Measurements from ENCODE around the gene UBE2E2. TPM values are rescaled to one million over a fixed set of nuclear protein-coding genes. Genes with fewer than 3 reads are reported as not detected.

The UBE2E2 gene
- total RNA-seq, 1 experiment from 2014 or later = 14.7 TPM

- Histone ChIP-seq H3K36me3 (ENCODE audit: insufficient read depth, low read length) (no peaks in the 10 kb centered on the region), H3K9ac (ENCODE audit: low read length) (no peak overlapping the region), H3K4me3 (ENCODE audit: low read length) (no peak overlapping the region), H3K4me2 (ENCODE audit: low read depth, low read length, poor library complexity, severe bottlenecking) (no peak overlapping the region), H3K4me1 (ENCODE audit: low read length) (no peaks in the 10 kb centered on the region), H3K27ac (ENCODE audit: low read length) (no peak overlapping the region), H3K27me3 (ENCODE audit: low read length) (no peaks in the 10 kb centered on the region), H3K9me2 (replicated peaks; ENCODE audit: insufficient read depth, low read length) (no peaks in the 10 kb centered on the region), H2AFZ (ENCODE audit: low read length) (no peak overlapping the region), H3K79me2 (ENCODE audit: low read length) (no peaks in the 10 kb centered on the region), H4K20me1 (ENCODE audit: insufficient read depth, low read depth, low read length) (no peaks in the 10 kb centered on the region), H3K9me3 (ENCODE audit: low read length) (no peaks in the 10 kb centered on the region)
- DNase-seq = no peak
Observed at GRCh38 chr3:23455084-23455483, 252.0 kb downstream of the UBE2E2 start.

GRCh38 chr3:23455775-23456174 lies 252.6 kb downstream of the UBE2E2 start:
- Histone ChIP-seq H3K4me3 (ENCODE audit: low read length) (no peak overlapping the region), H3K4me2 (ENCODE audit: low read depth, low read length, poor library complexity, severe bottlenecking) (no peak overlapping the region), H3K27me3 (ENCODE audit: low read length) (no peaks in the 10 kb centered on the region), H3K9ac (ENCODE audit: low read length) (no peak overlapping the region), H3K9me2 (replicated peaks; ENCODE audit: insufficient read depth, low read length) (no peaks in the 10 kb centered on the region), H3K27ac (ENCODE audit: low read length) (no peak overlapping the region), H3K36me3 (ENCODE audit: insufficient read depth, low read length) (no peaks in the 10 kb centered on the region), H3K9me3 (ENCODE audit: low read length) (no peaks in the 10 kb centered on the region), H2AFZ (ENCODE audit: low read length) (no peak overlapping the region), H3K4me1 (ENCODE audit: low read length) (no peaks in the 10 kb centered on the region), H3K79me2 (ENCODE audit: low read length) (no peaks in the 10 kb centered on the region), H4K20me1 (ENCODE audit: insufficient read depth, low read depth, low read length) (no peaks in the 10 kb centered on the region)
- DNase-seq = no peak

GRCh38 chr3:23457697-23458096 lies 254.6 kb downstream of the UBE2E2 start:
- Histone ChIP-seq H3K27me3 (ENCODE audit: low read length) (no peaks in the 10 kb centered on the region), H3K4me1 (ENCODE audit: low read length) (no peaks in the 10 kb centered on the region), H2AFZ (ENCODE audit: low read length) (no peak overlapping the region), H3K4me3 (ENCODE audit: low read length) (no peak overlapping the region), H3K36me3 (ENCODE audit: insufficient read depth, low read length) (no peaks in the 10 kb centered on the region), H3K79me2 (ENCODE audit: low read length) (no peaks in the 10 kb centered on the region), H3K27ac (ENCODE audit: low read length) (no peak overlapping the region), H4K20me1 (ENCODE audit: insufficient read depth, low read depth, low read length) (no peaks in the 10 kb centered on the region), H3K9ac (ENCODE audit: low read length) (no peak overlapping the region), H3K9me2 (replicated peaks; ENCODE audit: insufficient read depth, low read length) (no peaks in the 10 kb centered on the region), H3K4me2 (ENCODE audit: low read depth, low read length, poor library complexity, severe bottlenecking) (no peak overlapping the region), H3K9me3 (ENCODE audit: low read length) (no peaks in the 10 kb centered on the region)
- DNase-seq = no peak

- no peak overlapping the region for H3K27ac ChIP-seq (ENCODE audit: low read length)
- H4K20me1 ChIP-seq (ENCODE audit: insufficient read depth, low read depth, low read length) = no peaks in the 10 kb centered on the region
- no peak overlapping the region for H3K9ac ChIP-seq (ENCODE audit: low read length)
- H3K27me3 ChIP-seq (ENCODE audit: low read length) = no peaks in the 10 kb centered on the region
- H3K9me3 ChIP-seq (ENCODE audit: low read length) = no peaks in the 10 kb centered on the region
- no peaks in the 10 kb centered on the region for H3K36me3 ChIP-seq (ENCODE audit: insufficient read depth, low read length)
- H3K4me2 ChIP-seq (ENCODE audit: low read depth, low read length, poor library complexity, severe bottlenecking) = no peak overlapping the region
- DNase-seq = no peak
- H3K4me3 ChIP-seq (ENCODE audit: low read length) = no peak overlapping the region
- no peaks in the 10 kb centered on the region for H3K79me2 ChIP-seq (ENCODE audit: low read length)
- H2AFZ ChIP-seq (ENCODE audit: low read length) = no peak overlapping the region
- H3K4me1 ChIP-seq (ENCODE audit: low read length) = no peaks in the 10 kb centered on the region
- H3K9me2 ChIP-seq (replicated peaks; ENCODE audit: insufficient read depth, low read length) = no peaks in the 10 kb centered on the region
Observed at GRCh38 chr3:23459465-23459864, 256.3 kb downstream of the UBE2E2 start.

GRCh38 chr3:23459889-23460546 lies 256.9 kb downstream of the UBE2E2 start:
- Histone ChIP-seq H3K4me1 (ENCODE audit: low read length) (no peaks in the 10 kb centered on the region), H2AFZ (ENCODE audit: low read length) (no peak overlapping the region), H3K9me2 (replicated peaks; ENCODE audit: insufficient read depth, low read length) (no peaks in the 10 kb centered on the region), H4K20me1 (ENCODE audit: insufficient read depth, low read depth, low read length) (no peaks in the 10 kb centered on the region), H3K9me3 (ENCODE audit: low read length) (no peaks in the 10 kb centered on the region), H3K9ac (ENCODE audit: low read length) (no peak overlapping the region), H3K27ac (ENCODE audit: low read length) (no peak overlapping the region), H3K4me3 (ENCODE audit: low read length) (no peak overlapping the region), H3K79me2 (ENCODE audit: low read length) (no peaks in the 10 kb centered on the region), H3K27me3 (ENCODE audit: low read length) (no peaks in the 10 kb centered on the region), H3K36me3 (ENCODE audit: insufficient read depth, low read length) (no peaks in the 10 kb centered on the region), H3K4me2 (ENCODE audit: low read depth, low read length, poor library complexity, severe bottlenecking) (no peak overlapping the region)
- DNase-seq = no peak

GRCh38 chr3:23461069-23461468 lies 257.9 kb downstream of the UBE2E2 start:
- H3K79me2 ChIP-seq (ENCODE audit: low read length) = no peaks in the 10 kb centered on the region
- no peak overlapping the region for H3K27ac ChIP-seq (ENCODE audit: low read length)
- no peak for DNase-seq
- no peaks in the 10 kb centered on the region for H4K20me1 ChIP-seq (ENCODE audit: insufficient read depth, low read depth, low read length)
- no peak overlapping the region for H3K4me2 ChIP-seq (ENCODE audit: low read depth, low read length, poor library complexity, severe bottlenecking)
- H3K9me3 ChIP-seq (ENCODE audit: low read length) = no peaks in the 10 kb centered on the region
- no peaks in the 10 kb centered on the region for H3K36me3 ChIP-seq (ENCODE audit: insufficient read depth, low read length)
- H3K4me1 ChIP-seq (ENCODE audit: low read length) = no peaks in the 10 kb centered on the region
- H3K9me2 ChIP-seq (replicated peaks; ENCODE audit: insufficient read depth, low read length) = no peaks in the 10 kb centered on the region
- no peaks in the 10 kb centered on the region for H3K27me3 ChIP-seq (ENCODE audit: low read length)
- H3K4me3 ChIP-seq (ENCODE audit: low read length) = no peak overlapping the region
- no peak overlapping the region for H3K9ac ChIP-seq (ENCODE audit: low read length)
- no peak overlapping the region for H2AFZ ChIP-seq (ENCODE audit: low read length)

GRCh38 chr3:23463791-23464190 lies 260.7 kb downstream of the UBE2E2 start:
- H3K4me1 ChIP-seq (ENCODE audit: low read length) = no peaks in the 10 kb centered on the region
- no peak overlapping the region for H3K27ac ChIP-seq (ENCODE audit: low read length)
- H3K36me3 ChIP-seq (ENCODE audit: insufficient read depth, low read length) = no peaks in the 10 kb centered on the region
- no peak overlapping the region for H3K4me3 ChIP-seq (ENCODE audit: low read length)
- H3K79me2 ChIP-seq (ENCODE audit: low read length) = no peaks in the 10 kb centered on the region
- no peak overlapping the region for H3K4me2 ChIP-seq (ENCODE audit: low read depth, low read length, poor library complexity, severe bottlenecking)
- H3K9me3 ChIP-seq (ENCODE audit: low read length) = 0 out of 2 replicates have a peak, but pooled peaks cover 4% of the 10 kb centered on the region
- no peaks in the 10 kb centered on the region for H3K9me2 ChIP-seq (replicated peaks; ENCODE audit: insufficient read depth, low read length)
- H2AFZ ChIP-seq (ENCODE audit: low read length) = no peak overlapping the region
- no peak overlapping the region for H3K9ac ChIP-seq (ENCODE audit: low read length)
- H3K27me3 ChIP-seq (ENCODE audit: low read length) = no peaks in the 10 kb centered on the region
- no peak for DNase-seq
- no peaks in the 10 kb centered on the region for H4K20me1 ChIP-seq (ENCODE audit: insufficient read depth, low read depth, low read length)

- no peak overlapping the region for H3K27ac ChIP-seq (ENCODE audit: low read length)
- no peak overlapping the region for H2AFZ ChIP-seq (ENCODE audit: low read length)
- H3K9me2 ChIP-seq (replicated peaks; ENCODE audit: insufficient read depth, low read length) = no peaks in the 10 kb centered on the region
- no peak overlapping the region for H3K9ac ChIP-seq (ENCODE audit: low read length)
- H3K9me3 ChIP-seq (ENCODE audit: low read length) = 0 out of 2 replicates have a peak, but pooled peaks cover 4% of the 10 kb centered on the region
- DNase-seq = no peak
- no peak overlapping the region for H3K4me3 ChIP-seq (ENCODE audit: low read length)
- H3K4me2 ChIP-seq (ENCODE audit: low read depth, low read length, poor library complexity, severe bottlenecking) = no peak overlapping the region
- H3K79me2 ChIP-seq (ENCODE audit: low read length) = no peaks in the 10 kb centered on the region
- H3K4me1 ChIP-seq (ENCODE audit: low read length) = no peaks in the 10 kb centered on the region
- no peaks in the 10 kb centered on the region for H3K36me3 ChIP-seq (ENCODE audit: insufficient read depth, low read length)
- H4K20me1 ChIP-seq (ENCODE audit: insufficient read depth, low read depth, low read length) = no peaks in the 10 kb centered on the region
- H3K27me3 ChIP-seq (ENCODE audit: low read length) = no peaks in the 10 kb centered on the region
Observed at GRCh38 chr3:23465569-23465968, 262.4 kb downstream of the UBE2E2 start.
